OCI-LY3 (cell line): ENCODE results near the gene ITPR3.

Source experiments
- CTCF ChIP-seq: fragments of 200-600, 300-600 bp; sonication (generic); IDR thresholded peaks from 2 replicates; pipeline ENCODE4 v1.5.1; 2014; ENCODE audit warnings: antibody characterized with exemption, low read length, low read depth
- EZH2phosphoT487 ChIP-seq: fragments of 200-600 bp; shearing (Covaris generic); IDR thresholded peaks from 2 replicates; pipeline ENCODE4 v1.6.1; 2018; ENCODE audit warnings: antibody characterized with exemption, mixed run types, low read depth

GRCh38 chr6:33633462-33634158 lies 12.5 kb downstream of the ITPR3 start:
- TF ChIP-seq CTCF = no peak
- no peak for TF ChIP-seq EZH2phosphoT487
